Smooth muscle cell of the pulmonary artery (primary cell): ENCODE measurements around the gene ARHGAP23. TPM values are rescaled to one million over a fixed set of nuclear protein-coding genes. Genes with fewer than 3 reads are reported as not detected.

ENCODE experiments used
- total RNA-seq: library from RNA; depleted of rRNA; stranded (reverse); fragments of >200 nt; gene quantifications from 2 replicates; pipeline ENCODE4 v1.2.3, GENCODE V29; 2014

Gene ARHGAP23
- total RNA-seq = 40.1 and 95.5 TPM in 2 replicates

GRCh38 chr17:38428112-38428642, at the start of gene ARHGAP23:
ARHGAP23 (plus strand) TSS chr17:38428464; CDS start chr17:38428486, 22 bp downstream.

Other genes starting within 250 kb of the ARHGAP23 start
- not detected in 2 replicates for gene TBC1D3, start 235.9 kb upstream of the ARHGAP23 start, total RNA-seq
- gene MRPL45, start 131.3 kb upstream of the ARHGAP23 start, total RNA-seq = 20.5 and 23.1 TPM in 2 replicates
- 0.07 and 0.10 TPM in 2 replicates for gene GPR179, start 84.5 kb upstream of the ARHGAP23 start, total RNA-seq
- 16.6 and 17.7 TPM in 2 replicates for gene SOCS7, start 76.6 kb upstream of the ARHGAP23 start, total RNA-seq
- gene SRCIN1, start 177.5 kb downstream of the ARHGAP23 start, total RNA-seq = 0.07 TPM in 1 of 2 replicates, not detected in the other
- 0.72 and 2.0 TPM in 2 replicates for gene EPOP, start 246.5 kb downstream of the ARHGAP23 start, total RNA-seq